HuH-7.5 (cell line): ENCODE results near the gene GKAP1.
"Not testable (repeated sequence)": the region's sequence is repeated elsewhere in the genome, so short reads cannot be mapped to it uniquely, and the experiment has no call there.

Experiments used
- DNase-seq: peaks from one replicate; pipeline ENCODE4 v3.0.0; 2011; ENCODE audit warnings: low spot score

GKAP1 gene

GRCh38 chr9:83817356-83818278 lies at the start of gene GKAP1:
TSS of gene GKAP1 (minus strand) at chr9:83817769. CDS start at chr9:83806517, 11,252 bp downstream.
- DNase-seq = peak; percentile 47

- DNase-seq = not testable (repeated sequence)
Observed at GRCh38 chr9:83849895-83850294, 32.3 kb upstream of the GKAP1 start.

- not testable (repeated sequence) for DNase-seq
Observed at GRCh38 chr9:83837070-83837643, 19.6 kb upstream of the GKAP1 start.

- DNase-seq = not testable (repeated sequence)
Observed at GRCh38 chr9:83830426-83831071, 13.0 kb upstream of the GKAP1 start.

GRCh38 chr9:83824986-83825623 lies 7.5 kb upstream of the GKAP1 start:
- not testable (repeated sequence) for DNase-seq

- not testable (repeated sequence) for DNase-seq
Observed at GRCh38 chr9:83817011-83817355, 586 bp downstream of the GKAP1 start.

GRCh38 chr9:83815120-83815519 lies 2.4 kb downstream of the GKAP1 start:
- DNase-seq = not testable (repeated sequence)

GRCh38 chr9:83809213-83809612 lies 8.4 kb downstream of the GKAP1 start:
- DNase-seq = not testable (repeated sequence)

- DNase-seq = not testable (repeated sequence)
Observed at GRCh38 chr9:83804454-83804853, 13.1 kb downstream of the GKAP1 start.

- DNase-seq = not testable (repeated sequence)
Observed at GRCh38 chr9:83803941-83804340, 13.6 kb downstream of the GKAP1 start.

GRCh38 chr9:83800236-83801033 lies 17.1 kb downstream of the GKAP1 start:
- no peak for DNase-seq

GRCh38 chr9:83794051-83794450 lies 23.5 kb downstream of the GKAP1 start:
- no peak for DNase-seq

- DNase-seq = no peak
Observed at GRCh38 chr9:83792746-83793145, 24.8 kb downstream of the GKAP1 start.

GRCh38 chr9:83778164-83778563 lies 39.4 kb downstream of the GKAP1 start:
- no peak for DNase-seq

GRCh38 chr9:83775932-83776331 lies 41.6 kb downstream of the GKAP1 start:
- no peak for DNase-seq

GRCh38 chr9:83772860-83773259 lies 44.7 kb downstream of the GKAP1 start:
- DNase-seq = no peak

GRCh38 chr9:83765376-83765775 lies 52.2 kb downstream of the GKAP1 start:
- no peak for DNase-seq

GRCh38 chr9:83754383-83754977 lies 63.1 kb downstream of the GKAP1 start:
- no peak for DNase-seq

GRCh38 chr9:83749706-83750105 lies 67.9 kb downstream of the GKAP1 start:
- no peak for DNase-seq

GRCh38 chr9:83744206-83744605 lies 73.4 kb downstream of the GKAP1 start:
- no peak for DNase-seq

- no peak for DNase-seq
Observed at GRCh38 chr9:83733739-83734138, 83.8 kb downstream of the GKAP1 start.
